H1 (cell line): Measurements from ENCODE around the gene PIGU. TPM values are rescaled to one million over a fixed set of nuclear protein-coding genes. Genes with fewer than 3 reads are reported as not detected.

Experiments
- CTCF ChIA-PET: fragments of 300-600 bp; sonication (Branson Sonifier 250); formaldehyde crosslinking; loops from one replicate; lab custom pipeline; 2021; ENCODE audit not compliant: partially characterized antibody; lab: Charles Lee
- POLR2A ChIA-PET: fragments of 300-600 bp; sonication (Branson Sonifier 250); formaldehyde crosslinking; loops from one replicate; lab custom pipeline; 2021; ENCODE audit warnings: inconsistent platforms; ENCODE audit not compliant: partially characterized antibody; lab: Charles Lee
- DNase-seq, 2 experiments: peaks; one replicate each; pipeline versions ENCODE4 v3.0.0 to v3.0.0-alpha.2; 2010 to 2022; ENCODE audit warnings: low spot score in 2 of 2, low read depth in 1 of 2, mixed read lengths in 1 of 2
- FAIRE-seq: peaks from 2 replicates; lab custom pipeline; 2011; peaks lifted over from hg19 to GRCh38; lab: Jason Lieb, UNC
- H2AFZ ChIP-seq: 2 replicates; pipeline ENCODE4 v1.8.1; 2012; ENCODE audit warnings: low read length, inconsistent platforms
- H2AK5ac ChIP-seq: 2 replicates; pipeline ENCODE4 v1.6.1; 2013; ENCODE audit warnings: low read depth, low read length
- H2BK120ac ChIP-seq: replicated peaks from 2 replicates; pipeline ENCODE3; 2013; ENCODE audit warnings: low read depth, low read length, inconsistent platforms
- H2BK12ac ChIP-seq: 2 replicates; pipeline ENCODE4 v1.6.1; 2013; ENCODE audit warnings: low read depth, low read length
- H2BK15ac ChIP-seq: 2 replicates; pipeline ENCODE4 v1.6.1; 2013; ENCODE audit warnings: low read length
- H2BK20ac ChIP-seq: 2 replicates; pipeline ENCODE4 v1.6.1; 2013; ENCODE audit warnings: low read length
- H2BK5ac ChIP-seq: 2 replicates; pipeline ENCODE4 v1.6.1; 2013; ENCODE audit warnings: low read depth, low read length
- H3K14ac ChIP-seq: 2 replicates; pipeline ENCODE4 v1.6.1; 2013; ENCODE audit warnings: inconsistent platforms; ENCODE audit not compliant: insufficient read length
- H3K18ac ChIP-seq: 2 replicates; pipeline ENCODE4 v1.6.1; 2013; ENCODE audit warnings: low read length; ENCODE audit errors: extremely low read depth
- H3K23ac ChIP-seq: 2 replicates; pipeline ENCODE4 v1.6.1; 2013; ENCODE audit warnings: inconsistent platforms; ENCODE audit not compliant: insufficient read length
- H3K23me2 ChIP-seq: 2 replicates; pipeline ENCODE4 v1.6.1; 2013; ENCODE audit warnings: low read depth, low read length
- H3K27ac ChIP-seq: 2 replicates; pipeline ENCODE4 v1.6.1; 2011; ENCODE audit warnings: low read depth, low read length, inconsistent platforms
- H3K27me3 ChIP-seq, 4 experiments: replicated peaks in 1 of 4; 1 replicate in 1 of 4; 2 replicates in 3 of 4; pipeline versions ENCODE4 v1.6.1 to v1.8.1; 2011 to 2013; ENCODE audit warnings: low read length in 3 of 4, mild to moderate bottlenecking in 3 of 4, inconsistent platforms in 2 of 4, mixed read lengths in 2 of 4, moderate library complexity in 1 of 4; ENCODE audit not compliant: control insufficient read depth in 3 of 4, insufficient read depth in 3 of 4; ENCODE audit errors: extremely low read depth in 1 of 4
- H3K36me3 ChIP-seq, 4 experiments: 2 replicates each; pipeline versions ENCODE4 v1.6.1 to v1.8.1; 2011 to 2013; ENCODE audit warnings: mild to moderate bottlenecking in 4 of 4, low read length in 3 of 4, moderate library complexity in 2 of 4, control low read depth in 1 of 4, inconsistent platforms in 1 of 4; ENCODE audit not compliant: insufficient read depth in 4 of 4, control insufficient read depth in 2 of 4
- H3K4ac ChIP-seq: replicated peaks from 2 replicates; pipeline ENCODE3; 2013; ENCODE audit warnings: low read length, low read depth, mixed read lengths, inconsistent platforms; ENCODE audit not compliant: insufficient read length
- H3K4me1 ChIP-seq, 4 experiments: replicated peaks in 1 of 4; 1 replicate in 1 of 4; 2 replicates in 3 of 4; pipeline versions ENCODE4 v1.6.1 to v1.8.1; 2011 to 2013; ENCODE audit warnings: low read length in 3 of 4, inconsistent platforms in 2 of 4, mixed read lengths in 1 of 4; ENCODE audit not compliant: insufficient read depth in 4 of 4, control insufficient read depth in 3 of 4
- H3K4me2 ChIP-seq, 2 experiments: 2 replicates each; pipeline versions ENCODE4 v1.6.1 to v1.8.1; 2011 to 2013; ENCODE audit warnings: low read depth in 2 of 2, low read length in 2 of 2, control low read depth in 1 of 2, inconsistent platforms in 1 of 2, mild to moderate bottlenecking in 1 of 2; ENCODE audit not compliant: insufficient read depth in 1 of 2
- H3K4me3 ChIP-seq, 4 experiments: fragments of 200-600, 300-600 bp in 1 of 4; sonication (generic), shearing (Covaris generic), sonication (Bioruptor Twin) in 1 of 4; 2 replicates each; pipeline versions ENCODE4 v1.5.1 to v1.8.1; 2011 to 2016; ENCODE audit warnings: low read length in 4 of 4, low read depth in 3 of 4, control low read depth in 2 of 4, inconsistent platforms in 2 of 4, mild to moderate bottlenecking in 2 of 4, mixed read lengths in 1 of 4, moderate library complexity in 1 of 4; ENCODE audit not compliant: insufficient read depth in 2 of 4; ENCODE audit errors: extremely low read depth in 1 of 4
- H3K56ac ChIP-seq: replicated peaks from 2 replicates; pipeline ENCODE3; 2013; ENCODE audit warnings: low read depth, mild to moderate bottlenecking, mixed read lengths, low read length, inconsistent platforms; ENCODE audit not compliant: insufficient read length
- H3K79me1 ChIP-seq: 2 replicates; pipeline ENCODE4 v1.6.1; 2013; ENCODE audit warnings: low read depth, low read length, control low read depth
- H3K79me2 ChIP-seq, 2 experiments: 2 replicates each; pipeline versions ENCODE4 v1.6.1 to v1.8.1; 2012 to 2013; ENCODE audit warnings: low read length in 2 of 2, mild to moderate bottlenecking in 2 of 2, inconsistent platforms in 1 of 2; ENCODE audit not compliant: insufficient read depth in 2 of 2, control insufficient read depth in 1 of 2
- H3K9ac ChIP-seq, 4 experiments: replicated peaks in 1 of 4; 1 replicate in 1 of 4; 2 replicates in 3 of 4; pipeline versions ENCODE4 v1.6.1 to v1.8.1; 2011 to 2013; ENCODE audit warnings: low read depth in 3 of 4, low read length in 3 of 4, control low read depth in 2 of 4, mild to moderate bottlenecking in 2 of 4, moderate library complexity in 2 of 4, inconsistent platforms in 1 of 4; ENCODE audit errors: extremely low read depth in 1 of 4
- H3K9me3 ChIP-seq, 2 experiments: 2 replicates each; pipeline versions ENCODE4 v1.6.1 to v1.8.1; 2012 to 2013; ENCODE audit warnings: mild to moderate bottlenecking in 2 of 2, moderate library complexity in 2 of 2, control low read depth in 1 of 2, inconsistent platforms in 1 of 2, low read depth in 1 of 2, low read length in 1 of 2, mixed read lengths in 1 of 2; ENCODE audit not compliant: insufficient read depth in 2 of 2
- H4K20me1 ChIP-seq, 2 experiments: replicated peaks in 1 of 2; 2 replicates each; pipeline versions ENCODE3 to v1.8.1; 2011 to 2013; ENCODE audit warnings: inconsistent platforms in 2 of 2, low read length in 2 of 2, mild to moderate bottlenecking in 1 of 2; ENCODE audit not compliant: insufficient read depth in 2 of 2, control insufficient read depth in 1 of 2
- H4K5ac ChIP-seq: 2 replicates; pipeline ENCODE4 v1.6.1; 2013; ENCODE audit warnings: low read length, low read depth, mixed read lengths, inconsistent platforms; ENCODE audit not compliant: insufficient read length
- H4K8ac ChIP-seq: 2 replicates; pipeline ENCODE4 v1.8.0; 2013; ENCODE audit warnings: mild to moderate bottlenecking, moderate library complexity, low read length, inconsistent platforms; ENCODE audit not compliant: insufficient read depth; ENCODE audit errors: extremely low read depth
- H4K91ac ChIP-seq: replicated peaks from 2 replicates; pipeline ENCODE3; 2013; ENCODE audit warnings: low read length, mixed read lengths, inconsistent platforms; ENCODE audit not compliant: insufficient read length
- CTBP2 ChIP-seq: IDR thresholded peaks from 2 replicates; pipeline ENCODE4 v1.7.0; 2011; ENCODE audit warnings: borderline replicate concordance, mild to moderate bottlenecking, moderate library complexity, mixed read lengths, low read length; ENCODE audit not compliant: insufficient read depth, insufficient read length
- CTCF ChIP-seq, 3 experiments: IDR thresholded peaks; 1 replicate in 2 of 3; 2 replicates in 1 of 3; pipeline versions ENCODE4 v1.5.1 to v1.6.1; 2011; ENCODE audit warnings: low read length in 3 of 3, mild to moderate bottlenecking in 3 of 3, inconsistent platforms in 2 of 3, low read depth in 1 of 3, moderate library complexity in 1 of 3; ENCODE audit not compliant: insufficient read depth in 1 of 3; ENCODE audit errors: control extremely low read depth in 1 of 3
- EP300 ChIP-seq, 2 experiments: IDR thresholded peaks; 1 replicate in 1 of 2; 2 replicates in 1 of 2; pipeline ENCODE4 v1.6.1; 2011 to 2012; ENCODE audit warnings: low read depth in 2 of 2, low read length in 2 of 2, mild to moderate bottlenecking in 2 of 2, borderline replicate concordance in 1 of 2, inconsistent platforms in 1 of 2, moderate library complexity in 1 of 2
- FOSL1 ChIP-seq: IDR thresholded peaks from 2 replicates; pipeline ENCODE4 v1.6.1; 2011; ENCODE audit warnings: mild to moderate bottlenecking, low read depth, low read length, moderate library complexity; ENCODE audit not compliant: insufficient read depth
- NANOG ChIP-seq: IDR thresholded peaks from 2 replicates; pipeline ENCODE4 v1.6.1; 2011; ENCODE audit warnings: low read length, low read depth, mild to moderate bottlenecking, inconsistent platforms; ENCODE audit not compliant: insufficient read depth, poor library complexity, severe bottlenecking
- SP2 ChIP-seq: IDR thresholded peaks from 2 replicates; pipeline ENCODE4 v1.6.1; 2012; ENCODE audit warnings: mild to moderate bottlenecking, low read length, inconsistent platforms
- SUZ12 ChIP-seq: fragments of 200-600 bp; sonication (generic); IDR thresholded peaks from 2 replicates; pipeline ENCODE4 v1.6.1; 2012; ENCODE audit warnings: mild to moderate bottlenecking, inconsistent platforms, low read length, moderate library complexity, mixed read lengths
- TCF12 ChIP-seq: IDR thresholded peaks from 2 replicates; pipeline ENCODE4 v1.6.1; 2011; ENCODE audit warnings: low read depth, mild to moderate bottlenecking, low read length
- ZNF274 ChIP-seq: IDR thresholded peaks from 2 replicates; pipeline ENCODE4 v1.7.0; 2012; ENCODE audit warnings: low read length, borderline replicate concordance; ENCODE audit errors: extremely low read depth
- WGBS, 2 experiments: shearing (Covaris generic) in 1 of 2; methylation state at CpG; one replicate each; pipeline versions ENCODE4 v1.1.6 to v1.1.7; 2013 to 2015; ENCODE audit warnings: low lambda C conversion rate in 2 of 2, mixed read lengths in 2 of 2, inconsistent platforms in 1 of 2, low coverage in 1 of 2, missing lambda C conversion rate in 1 of 2; ENCODE audit not compliant: insufficient replicate concordance in 2 of 2, insufficient coverage in 1 of 2, insufficient read length in 1 of 2; ENCODE audit errors: extremely low coverage in 1 of 2, missing lambda C conversion rate in 1 of 2; 5-methylcytosine and 5-hydroxymethylcytosine counted together
- polyA plus RNA-seq, 7 experiments: library from polyadenylated mRNA; depleted of rRNA in 3 of 7; stranded (reverse) in 5 of 7; unstranded in 2 of 7; fragments of >200 nt in 5 of 7; fragments of 200-250 nt in 2 of 7; gene quantifications; 1 replicate in 5 of 7; 2 replicates in 1 of 7; 4 replicates in 1 of 7; pipeline versions ENCODE4 v1.2.1 to v1.2.3, GENCODE V29; 2011 to 2013; ENCODE audit warnings: missing spikeins in 2 of 7, mixed read lengths in 2 of 7
- total RNA-seq: library from RNA; stranded (reverse); fragmentation: NEBNext Ultra II Directional; extraction: Animal tissue kit (Norgen Biotek cat#: 25700); gene quantifications from 2 replicates; pipeline ENCODE4 v1.2.1, GENCODE V29; 2021

Gene PIGU
- total and polyA plus RNA-seq, 2 of the 8 experiments (the other 6 are each of a cell fraction or from before 2014, with no cell fraction given): 28.3 to 117 TPM

- no peak overlapping the region for H3K14ac ChIP-seq
- H4K91ac ChIP-seq: no peak overlapping the region
- H3K56ac ChIP-seq: no peak overlapping the region
- H3K9me3 ChIP-seq: no peaks in the 10 kb centered on the region
- no peak overlapping the region for H3K27ac ChIP-seq
- no peak overlapping the region for H4K5ac ChIP-seq
- TF ChIP-seq SUZ12 (no peak), ZNF274 (no peak), EP300 (IDR thresholded peaks at IDR 0.05; ENCODE audit: borderline replicate concordance in 1 of 2, low read depth in 2 of 2, low read length in 2 of 2) (no peak), SP2 (no peak), FOSL1 (no peak), TCF12 (no peak), CTBP2 (no peak), NANOG (no peak), CTCF (IDR thresholded peaks at IDR 0.05; ENCODE audit: control extremely low read depth in 1 of 3, insufficient read depth in 1 of 3, low read depth in 1 of 3, low read length in 3 of 3) (no peak)
- no peak overlapping the region for H3K9ac ChIP-seq
- H3K4me2 ChIP-seq: no peak overlapping the region
- H3K4ac ChIP-seq: no peak overlapping the region
- POLR2A ChIA-PET: interaction anchor here (0.7 to 1.8 kb wide), 2 partner anchors 11 to 134 kb away, joined by 3 to 5 read pairs; no protein-coding TSS in a partner anchor
- 87% methylated on average over 3 of the region's 3 CpGs; no CpG with 5 or more reads in 1 of the 2 experiments for WGBS, 2 experiments
- no peak for FAIRE-seq
- no peaks in the 10 kb centered on the region; a peak in 1 of 7 replicates for H3K27me3 ChIP-seq
- no peaks in the 10 kb centered on the region for H3K79me2 ChIP-seq
- H2AK5ac ChIP-seq: no peak overlapping the region
- H3K4me1 ChIP-seq: 0 out of 7 replicates have a peak, but pooled peaks cover 0 to 4% (median 1%) of the 10 kb centered on the region in 4 experiments
- no peak overlapping the region for H2BK12ac ChIP-seq
- H3K79me1 ChIP-seq: 0 out of 2 replicates have a peak, but pooled peaks cover under 1% of the 10 kb centered on the region
- no peak overlapping the region for H3K23ac ChIP-seq
- no peak overlapping the region for H2AFZ ChIP-seq
- DNase-seq: no peak
- peaks cover 0 to under 1% of the 10 kb centered on the region in 2 experiments for H4K20me1 ChIP-seq
- no peak overlapping the region for H2BK5ac ChIP-seq
- no peak overlapping the region for H2BK20ac ChIP-seq
- H3K4me3 ChIP-seq: no peak overlapping the region
- peaks cover 0 to 3% (median 0%) of the 10 kb centered on the region in 4 experiments; a peak in 1 of 8 replicates for H3K36me3 ChIP-seq
- no peaks in the 10 kb centered on the region for H3K23me2 ChIP-seq
- H2BK120ac ChIP-seq: no peak overlapping the region
- H4K8ac ChIP-seq: no peak overlapping the region
- no peak overlapping the region for H3K18ac ChIP-seq
- H2BK15ac ChIP-seq: no peak overlapping the region
- CTCF ChIA-PET: interaction anchor here (0.9 to 1.8 kb wide), 3 partner anchors 9 to 21 kb away, joined by 3 to 8 read pairs (median 5); no protein-coding TSS in a partner anchor
Observed at GRCh38 chr20:34570859-34571306, 106.0 kb downstream of the PIGU start.
